OCI-LY3 (cell line): ENCODE results near the gene CCDC71.

ENCODE experiments used
- CTCF ChIP-seq: fragments of 200-600, 300-600 bp; sonication (generic); IDR thresholded peaks from 2 replicates; pipeline ENCODE4 v1.5.1; 2014; ENCODE audit warnings: antibody characterized with exemption, low read length, low read depth
- EZH2phosphoT487 ChIP-seq: fragments of 200-600 bp; shearing (Covaris generic); IDR thresholded peaks from 2 replicates; pipeline ENCODE4 v1.6.1; 2018; ENCODE audit warnings: antibody characterized with exemption, mixed run types, low read depth

DNA sequence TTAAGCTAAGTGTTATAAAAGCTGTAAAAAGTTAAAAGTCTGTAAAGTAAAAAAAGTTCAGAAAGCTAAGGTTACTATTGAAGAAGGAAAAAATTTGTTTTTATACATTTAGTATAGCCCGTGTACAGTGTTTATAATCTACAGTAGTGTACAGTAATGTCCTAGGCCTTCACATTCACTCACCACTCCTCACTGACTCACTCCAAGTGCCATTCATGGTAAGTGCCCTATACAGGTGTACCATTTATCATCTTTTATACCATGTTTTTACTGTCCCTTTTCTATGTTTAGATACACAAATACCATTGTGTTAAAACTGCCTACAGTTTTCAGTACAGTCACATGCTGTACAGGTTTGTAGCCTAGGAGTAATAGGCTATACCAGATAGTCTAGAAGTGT, 8.8 kb downstream of the CCDC71 start:
- TF ChIP-seq CTCF (no peak), EZH2phosphoT487 (no peak)
